Measurements from ENCODE around the gene PRKCA.
"Not testable (repeated sequence)": the region's sequence is repeated elsewhere in the genome, so short reads cannot be mapped to it uniquely, and the experiment has no call there.

Gene PRKCA

DNA sequence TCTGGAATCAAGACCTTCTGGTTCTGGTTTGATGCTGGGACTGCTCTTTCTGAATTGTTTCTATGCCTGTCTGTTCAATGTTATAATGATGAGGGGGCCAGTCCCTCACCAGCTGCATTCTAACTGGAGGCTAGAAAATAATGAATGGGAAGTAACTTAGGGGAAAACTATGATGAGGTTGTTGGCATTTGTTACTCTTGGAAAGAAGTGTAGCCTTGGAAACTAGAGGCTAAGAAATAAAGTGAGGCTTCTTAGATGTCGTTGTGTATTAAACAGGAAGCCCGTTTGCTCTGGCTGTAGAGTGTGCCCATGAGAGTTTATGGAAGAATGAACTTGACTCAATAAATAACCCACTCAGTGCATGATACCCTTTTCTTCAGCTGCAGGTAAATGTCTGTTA lies 140.8 kb downstream of the PRKCA start:
- no peak for DNase-seq

DNA sequence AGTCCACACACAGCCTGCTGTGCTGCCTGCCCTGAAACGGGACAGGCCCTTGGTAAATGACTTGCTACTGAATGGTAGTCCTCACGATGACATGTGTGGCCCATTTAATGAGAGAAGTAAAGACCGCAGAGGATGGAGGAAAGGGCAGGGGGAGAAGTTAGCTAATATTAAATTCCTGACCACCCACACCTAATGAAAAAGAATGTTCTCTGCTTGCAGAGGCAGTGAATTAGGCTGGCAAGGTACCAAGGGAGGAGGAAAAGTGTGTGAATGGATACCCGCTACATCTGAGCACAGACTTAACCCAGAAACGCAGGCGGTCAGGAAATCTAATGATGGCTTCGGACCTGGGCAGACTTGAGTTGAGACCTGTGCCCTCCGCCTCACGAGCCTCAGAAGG lies 141.2 kb downstream of the PRKCA start:
- no peak for DNase-seq

DNA sequence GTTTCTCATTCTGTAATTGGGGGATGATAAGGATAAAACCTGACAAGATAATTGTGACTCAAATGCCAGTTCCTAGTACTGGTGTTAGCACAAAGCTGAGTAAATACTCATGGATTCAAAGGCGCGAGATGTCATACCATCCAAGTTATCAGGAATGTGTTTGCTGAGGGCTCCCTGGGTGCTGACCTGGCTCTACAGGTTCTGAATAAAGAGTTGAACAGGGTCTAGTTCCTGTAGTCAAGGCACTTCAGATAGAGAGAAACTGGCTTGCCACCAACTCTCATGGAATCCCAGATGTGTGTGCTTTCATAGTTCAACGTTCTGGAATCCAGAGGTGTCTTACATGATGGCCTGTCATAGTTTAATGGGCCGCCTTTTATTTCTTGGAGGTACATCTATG lies 141.6 kb downstream of the PRKCA start:
- no peak for DNase-seq

DNA sequence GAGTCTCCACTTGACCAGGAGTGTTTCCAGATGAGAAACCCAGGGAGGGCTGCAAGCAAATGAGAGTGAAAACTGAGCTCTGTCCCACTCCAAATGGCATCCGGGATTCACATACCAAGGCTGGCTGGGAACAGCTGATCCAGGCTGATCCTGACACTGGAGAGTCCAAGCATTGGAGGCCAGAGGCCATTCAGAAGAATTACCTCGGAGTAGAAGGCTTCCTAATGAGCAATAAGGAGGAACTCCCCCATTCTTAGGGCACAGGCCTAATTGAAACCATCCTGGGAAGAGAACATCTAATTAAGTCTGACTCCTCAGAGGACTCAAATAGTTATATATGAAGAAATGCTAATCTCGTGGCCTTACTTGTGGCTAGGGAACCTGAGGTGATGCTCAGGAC lies 142.8 kb downstream of the PRKCA start:
- no peak for DNase-seq

DNA sequence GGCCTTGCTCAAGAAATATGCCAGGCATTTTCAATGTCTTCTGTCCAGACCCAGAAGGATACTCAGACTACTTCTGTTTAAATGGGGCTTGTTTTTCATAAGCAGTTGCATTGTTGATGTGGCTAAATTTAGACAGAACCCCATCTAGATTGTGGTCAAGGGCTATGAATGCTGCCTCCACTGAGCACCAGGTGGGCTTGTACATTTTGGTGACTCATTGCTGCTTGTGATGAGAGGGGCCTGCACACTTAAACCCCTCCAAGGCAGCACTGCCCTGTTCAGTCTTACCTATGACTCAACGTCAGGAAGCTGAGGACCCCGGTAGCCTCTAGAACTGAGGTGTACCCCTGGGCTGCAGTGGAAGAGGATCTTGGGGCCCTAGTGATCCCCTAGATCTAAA lies 144.0 kb downstream of the PRKCA start:
- no peak for DNase-seq

DNA sequence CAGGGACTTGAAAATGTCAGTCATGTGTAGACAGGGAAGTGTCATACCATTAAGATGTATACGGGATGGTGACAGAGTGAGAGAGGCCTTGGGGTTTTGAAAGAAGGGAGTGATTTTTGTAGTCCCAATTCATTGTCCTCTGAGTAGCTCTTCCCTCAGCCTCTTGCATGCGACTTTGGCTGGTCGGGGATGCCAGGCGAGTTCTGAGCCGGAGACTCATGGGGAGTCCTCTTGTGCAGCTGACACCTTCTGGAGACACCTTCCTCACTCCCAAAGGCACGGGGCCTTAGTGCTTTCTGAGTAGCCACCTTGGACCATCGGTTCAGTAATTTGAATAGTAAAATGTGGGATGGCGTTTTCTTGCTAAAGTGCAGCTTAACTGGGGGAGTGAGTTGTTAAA lies 144.7 kb downstream of the PRKCA start:
- no peak for DNase-seq

DNA sequence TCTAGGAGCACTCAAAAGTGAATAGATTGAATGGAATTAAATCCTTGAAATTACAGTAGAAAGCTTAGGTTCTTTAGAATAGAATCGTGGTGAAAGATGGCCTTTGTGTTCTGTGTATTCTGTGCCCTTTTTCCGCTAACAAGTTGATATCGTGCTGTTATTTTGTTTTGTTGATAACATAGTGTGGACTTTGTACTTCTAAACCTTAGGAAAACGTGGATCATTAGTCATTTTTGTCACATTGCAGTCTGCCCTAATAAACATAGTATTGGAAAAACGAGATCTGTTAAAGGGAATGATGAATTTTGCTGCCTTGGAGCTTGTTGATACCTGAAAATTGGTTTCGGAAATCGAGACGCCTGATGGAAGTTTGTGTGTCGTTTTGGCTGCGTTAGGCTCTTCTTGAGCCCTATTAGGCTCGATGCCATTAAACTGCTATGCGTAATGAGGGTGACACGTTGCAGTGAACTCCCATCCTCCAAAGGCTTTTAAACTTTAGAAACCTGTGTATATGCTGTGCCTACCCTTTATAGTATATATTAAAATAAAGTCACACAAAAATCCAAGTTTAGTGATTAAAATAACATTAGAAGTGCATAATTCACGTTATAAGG lies 145.7 kb downstream of the PRKCA start:
- no peak for DNase-seq

DNA sequence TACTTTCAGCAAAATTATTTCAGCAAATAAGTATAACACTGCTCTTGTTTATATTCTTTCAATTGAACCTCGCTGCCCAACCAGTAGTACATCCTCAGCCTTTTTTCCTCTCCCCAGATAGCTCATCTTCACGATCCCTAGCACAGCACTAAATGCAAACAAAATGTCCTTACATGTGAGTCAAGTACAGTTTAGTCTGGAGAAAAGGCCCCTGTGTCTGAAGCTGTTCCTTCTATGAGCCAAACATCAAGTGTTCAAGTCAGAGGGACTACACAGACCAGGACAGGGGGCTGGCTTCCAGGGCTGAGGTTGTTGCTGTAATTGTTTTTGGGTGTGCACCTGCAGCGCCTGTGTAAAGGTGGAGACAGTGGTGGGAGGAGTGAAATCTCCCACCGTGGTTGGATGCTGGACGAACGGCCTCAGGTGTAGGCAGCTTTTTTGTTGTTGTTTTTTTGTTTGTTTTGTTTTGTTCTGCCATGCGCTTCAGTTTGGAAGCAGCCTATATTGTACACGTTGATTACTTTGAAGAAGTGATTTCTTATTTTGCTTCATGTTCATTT lies 147.1 kb downstream of the PRKCA start:
- DNase-seq, result no peak

DNA sequence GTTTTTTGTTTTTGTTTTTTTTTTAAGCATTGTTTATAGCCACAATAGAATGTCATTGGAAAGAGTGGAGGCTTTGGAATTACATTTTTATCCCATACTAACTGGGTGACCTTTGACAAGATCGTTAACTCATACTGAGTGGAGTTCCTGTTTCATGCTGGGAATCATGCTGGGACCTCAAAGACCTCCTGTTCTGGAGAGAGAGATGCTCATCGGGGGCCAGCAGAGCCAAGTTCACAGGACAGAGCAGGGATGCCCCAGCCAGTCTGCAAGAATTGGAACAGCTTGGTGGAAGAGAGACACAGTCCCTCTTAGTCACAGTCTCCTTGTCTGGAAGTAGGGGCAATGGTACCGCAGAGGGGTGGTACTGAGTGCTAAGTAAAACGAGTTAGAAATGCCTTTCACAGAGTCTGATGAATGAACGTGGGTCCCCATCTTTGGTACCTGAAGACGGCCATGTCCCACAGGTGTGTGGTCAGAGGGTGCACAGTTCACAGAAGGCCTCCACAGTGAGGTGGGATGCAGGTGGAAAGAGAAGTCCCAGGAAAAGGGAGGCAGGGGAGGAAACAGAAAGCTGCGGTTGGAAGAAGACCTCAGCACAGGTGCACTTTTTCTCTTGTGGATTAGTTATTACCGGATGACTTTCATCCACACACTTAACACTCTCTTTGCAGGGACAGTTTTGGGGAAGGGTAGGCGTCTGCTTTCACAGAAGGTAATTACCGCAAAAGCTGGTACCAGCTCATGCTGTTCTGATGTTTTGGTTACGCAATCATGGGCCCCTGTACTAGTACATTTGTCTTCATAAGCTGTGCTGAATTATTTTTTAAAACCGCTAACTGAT lies 147.8 kb downstream of the PRKCA start:
- DNase-seq, result no peak

DNA sequence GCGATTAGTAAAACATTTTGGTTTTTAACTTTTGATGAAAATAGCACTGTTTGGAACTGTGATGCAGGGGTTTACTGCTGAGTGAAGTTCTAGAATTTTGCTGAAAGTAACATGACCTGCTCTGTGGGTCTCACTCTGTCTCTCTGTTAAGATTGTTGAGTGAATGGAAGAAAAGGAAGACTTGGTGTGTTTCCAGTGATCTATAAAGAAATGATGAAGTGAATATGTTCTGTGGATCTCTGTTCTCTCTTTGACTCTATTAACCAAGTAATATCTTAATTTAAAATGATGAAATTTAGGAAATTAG lies 148.4 kb downstream of the PRKCA start:
- DNase-seq, result no peak

DNA sequence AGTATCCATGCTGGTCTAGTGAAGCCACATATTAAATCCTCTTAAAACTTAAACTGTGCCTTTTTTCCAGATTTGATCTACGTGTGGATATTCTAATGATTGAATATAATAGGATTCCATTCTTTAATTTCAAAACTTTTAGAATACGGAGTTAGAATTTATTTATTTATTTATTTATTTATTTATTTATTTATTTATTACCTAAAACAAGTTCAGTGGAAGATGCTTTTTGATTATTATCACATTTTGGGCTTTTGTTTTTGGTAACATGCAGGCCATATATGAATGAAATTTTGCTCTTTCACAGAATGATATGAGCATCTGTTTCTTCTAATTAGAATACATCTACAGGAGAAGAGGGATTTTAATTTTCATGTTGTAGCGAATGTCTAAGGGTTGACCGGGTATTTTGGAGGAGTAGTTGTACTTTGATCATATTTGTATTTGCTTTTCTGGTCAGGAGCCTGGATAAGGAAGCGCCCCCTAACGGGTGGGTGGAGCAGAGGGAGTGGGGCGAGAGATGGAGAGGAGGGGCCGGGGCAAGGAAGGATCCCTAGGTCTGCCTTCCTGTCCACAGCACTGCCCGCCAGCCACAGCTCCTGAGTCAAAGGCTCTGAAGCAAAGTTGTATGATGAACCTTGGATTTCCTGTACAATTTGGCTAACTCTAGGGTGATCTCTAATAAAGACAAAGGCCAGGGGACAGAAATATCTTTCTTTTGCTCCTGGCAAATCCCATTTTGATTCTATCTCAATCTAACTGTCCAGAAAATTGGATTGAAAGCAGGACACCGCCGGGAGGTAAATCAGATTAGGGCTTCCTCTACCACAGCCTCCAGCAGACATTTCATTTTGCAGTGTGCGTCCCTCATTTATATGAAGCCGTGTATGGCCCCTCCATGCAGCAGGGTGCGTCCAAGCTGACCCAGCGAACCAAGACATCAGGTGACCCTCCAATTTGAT lies 149.1 kb downstream of the PRKCA start:
- DNase-seq, result no peak

DNA sequence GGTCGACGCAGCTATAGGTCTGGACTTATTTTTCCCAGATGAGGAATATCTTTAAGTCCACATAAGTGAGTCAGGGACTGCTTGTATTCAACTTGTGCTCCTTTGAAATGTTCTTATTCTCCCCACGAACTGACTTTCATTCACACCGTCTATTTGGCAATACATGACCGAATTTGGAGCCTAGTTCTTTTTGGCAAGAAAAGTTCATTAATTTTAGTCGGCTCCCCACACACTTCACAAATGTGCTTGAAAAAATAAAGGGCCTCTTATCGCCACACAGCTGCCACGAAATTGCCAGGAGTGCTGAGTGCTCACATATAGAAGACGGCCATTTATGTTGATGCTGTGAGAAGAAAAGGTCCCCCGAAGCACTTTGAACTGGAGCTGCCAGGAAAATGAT lies 152.6 kb downstream of the PRKCA start:
- no peak for DNase-seq

DNA sequence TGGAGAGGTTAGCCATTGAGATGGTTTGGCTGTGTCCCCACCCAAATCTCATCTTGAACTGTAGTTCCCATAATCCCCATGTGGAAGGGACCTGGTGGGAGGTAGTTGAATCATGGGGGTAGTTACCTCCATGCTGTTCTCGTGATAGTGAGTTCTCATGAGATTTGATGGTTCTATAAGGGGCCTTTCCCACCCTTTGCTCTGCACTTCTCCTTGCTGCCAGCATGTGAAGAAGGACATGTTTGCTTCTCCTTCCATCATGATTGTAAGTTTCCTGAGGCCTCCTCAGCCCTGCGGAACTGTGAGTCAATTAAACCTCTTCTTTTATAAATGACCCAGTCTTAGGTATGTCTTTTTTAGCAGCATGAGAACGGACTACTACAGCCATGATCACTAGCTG lies 155.1 kb downstream of the PRKCA start:
- DNase-seq, result not testable (repeated sequence)

DNA sequence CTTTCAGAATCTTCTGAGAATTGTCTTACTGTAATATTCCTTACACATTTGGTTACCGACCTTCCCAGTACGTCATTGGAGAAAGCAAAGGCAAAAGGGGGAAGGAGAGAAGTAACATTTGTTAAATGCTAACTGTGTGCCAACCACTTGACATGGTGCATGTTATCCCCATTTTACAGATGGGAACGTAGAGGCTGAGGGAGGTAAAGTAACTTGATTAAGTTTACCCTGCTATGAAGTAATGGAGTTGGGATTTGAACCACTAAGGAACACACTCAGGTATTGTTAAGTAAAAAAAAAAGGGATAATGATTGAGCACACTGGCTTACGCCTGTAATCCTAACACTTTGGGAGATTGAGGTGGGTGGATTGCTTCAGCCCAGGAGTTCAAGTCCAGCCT lies 156.4 kb downstream of the PRKCA start:
- DNase-seq, result no peak

DNA sequence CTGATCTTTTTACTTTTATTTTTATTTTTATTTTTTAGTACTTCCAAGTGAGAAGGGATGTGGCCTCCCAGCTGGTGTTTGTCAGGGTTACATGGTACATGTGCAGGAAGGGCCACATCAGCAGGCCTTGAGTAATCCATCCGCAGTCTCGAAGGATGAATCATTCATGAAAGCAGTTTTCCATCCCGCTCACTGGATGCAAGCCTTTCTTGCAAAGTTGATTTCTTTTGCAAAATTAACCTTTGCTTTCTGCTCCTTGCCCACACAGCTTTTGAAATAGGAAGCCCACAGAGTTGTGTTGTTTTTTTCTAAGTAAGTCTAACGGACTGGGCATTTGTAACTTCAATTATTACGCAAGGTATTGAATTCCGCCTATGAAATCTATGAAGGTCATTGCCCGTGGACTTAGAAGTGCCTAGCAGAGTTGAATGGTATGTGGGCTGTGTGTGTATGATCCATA lies 157.4 kb downstream of the PRKCA start:
- DNase-seq, result no peak

DNA sequence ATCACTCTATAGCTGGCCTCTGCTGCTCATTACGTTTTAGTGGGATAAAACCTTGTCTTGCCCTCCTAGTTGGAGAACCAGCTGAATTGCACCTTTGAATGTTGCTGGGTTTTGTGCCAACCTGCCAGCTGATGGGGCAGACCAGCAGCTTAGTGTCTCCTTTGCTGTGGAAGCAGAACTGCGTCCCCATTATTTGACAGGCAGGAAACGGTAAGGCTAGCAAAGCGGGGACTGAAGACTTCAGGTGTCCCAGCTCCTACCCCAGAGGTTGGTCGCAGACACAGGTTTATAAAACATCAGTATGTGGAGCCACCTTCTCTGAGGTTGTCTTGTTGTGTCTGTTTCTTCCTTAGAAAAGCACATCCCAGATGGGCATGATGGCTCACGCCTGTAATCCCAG lies 158.1 kb downstream of the PRKCA start:
- DNase-seq, result no peak

DNA sequence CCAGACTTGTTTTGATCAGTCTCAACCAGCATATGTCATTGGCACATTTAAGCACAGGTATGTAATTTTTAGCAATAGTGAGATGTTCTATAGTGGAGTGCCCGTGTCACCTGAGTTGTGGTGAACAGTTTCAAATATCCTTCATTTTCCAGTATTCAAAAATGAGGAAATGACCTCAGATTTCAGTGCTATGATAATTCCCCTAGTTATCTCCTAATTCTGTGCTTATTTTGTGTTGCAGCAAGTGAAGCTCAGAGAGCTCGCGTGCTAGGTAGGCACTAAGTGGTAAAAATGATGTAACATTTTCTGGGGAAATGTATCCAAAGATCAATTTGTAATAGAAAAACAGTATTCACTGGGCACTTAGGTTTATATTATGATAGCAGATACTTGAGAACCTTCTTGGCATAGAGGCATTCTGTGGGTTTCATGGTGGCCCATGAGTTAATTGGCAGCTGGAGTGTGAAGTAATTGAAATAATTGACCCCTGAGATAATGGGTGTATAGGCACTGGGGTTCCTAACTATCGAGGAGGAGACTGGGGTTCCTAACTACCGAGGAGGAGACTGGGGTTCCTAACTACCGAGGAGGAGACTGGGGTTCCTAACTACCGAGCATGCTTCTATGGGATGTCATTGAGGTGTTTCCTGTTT lies 159.1 kb downstream of the PRKCA start:
- no peak for DNase-seq

DNA sequence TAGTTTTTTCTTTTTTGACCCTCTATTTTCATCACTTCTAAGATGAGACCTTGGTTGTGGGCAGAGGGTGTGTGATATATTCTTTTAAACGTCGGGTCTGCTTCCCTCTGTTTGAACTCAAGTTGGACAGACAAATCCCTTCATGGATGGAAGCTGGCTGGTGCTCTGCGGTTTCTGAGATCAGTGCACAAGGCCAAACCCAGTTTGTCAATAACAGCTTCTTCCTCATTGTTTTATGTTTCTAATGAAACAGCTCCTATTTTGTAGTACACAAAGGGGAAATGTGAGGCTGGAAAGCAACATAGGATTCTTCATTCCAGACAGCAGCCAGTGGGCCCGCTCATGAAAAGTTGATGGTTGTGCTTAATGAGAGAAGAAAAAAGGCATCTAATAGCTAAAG lies 159.6 kb downstream of the PRKCA start:
- DNase-seq, result no peak

DNA sequence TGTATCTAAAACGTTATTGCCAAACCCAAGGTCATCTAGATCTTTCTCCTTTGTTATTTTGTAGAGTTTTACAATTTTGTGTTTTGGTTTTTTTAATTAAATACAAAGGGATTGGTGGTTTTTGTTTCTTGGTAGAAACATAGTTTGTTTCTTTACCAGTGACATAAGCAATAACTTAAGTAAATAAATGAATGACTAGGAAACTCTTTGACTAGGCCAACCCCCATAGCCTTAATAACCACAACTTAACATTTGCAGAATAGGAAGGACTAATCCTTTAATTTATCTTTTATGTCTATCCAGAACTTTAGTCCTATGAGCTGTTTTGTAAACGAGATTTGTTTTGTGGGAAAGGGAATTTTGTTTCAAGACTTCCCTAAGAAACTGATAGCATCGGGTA lies 162.5 kb downstream of the PRKCA start:
- no peak for DNase-seq

DNA sequence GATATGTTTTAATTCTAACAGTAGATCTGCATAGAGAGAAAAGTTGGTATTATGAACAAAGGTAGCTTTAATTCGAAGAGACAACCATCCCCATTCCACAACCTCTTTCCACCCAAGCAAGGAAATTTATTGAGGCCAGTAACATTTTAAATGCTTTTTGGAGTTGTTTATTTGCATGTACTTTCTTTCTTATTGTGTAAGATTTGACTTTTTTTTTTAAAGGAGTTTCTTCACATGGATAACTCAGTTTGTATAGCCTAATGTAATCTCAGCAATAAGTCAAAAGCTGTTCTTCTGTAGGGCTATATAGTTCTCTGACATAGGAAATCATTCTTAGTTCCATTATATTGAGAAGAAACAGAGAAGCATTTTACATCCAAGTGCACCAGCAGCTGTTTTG lies 163.3 kb downstream of the PRKCA start:
- DNase-seq, result no peak

DNA sequence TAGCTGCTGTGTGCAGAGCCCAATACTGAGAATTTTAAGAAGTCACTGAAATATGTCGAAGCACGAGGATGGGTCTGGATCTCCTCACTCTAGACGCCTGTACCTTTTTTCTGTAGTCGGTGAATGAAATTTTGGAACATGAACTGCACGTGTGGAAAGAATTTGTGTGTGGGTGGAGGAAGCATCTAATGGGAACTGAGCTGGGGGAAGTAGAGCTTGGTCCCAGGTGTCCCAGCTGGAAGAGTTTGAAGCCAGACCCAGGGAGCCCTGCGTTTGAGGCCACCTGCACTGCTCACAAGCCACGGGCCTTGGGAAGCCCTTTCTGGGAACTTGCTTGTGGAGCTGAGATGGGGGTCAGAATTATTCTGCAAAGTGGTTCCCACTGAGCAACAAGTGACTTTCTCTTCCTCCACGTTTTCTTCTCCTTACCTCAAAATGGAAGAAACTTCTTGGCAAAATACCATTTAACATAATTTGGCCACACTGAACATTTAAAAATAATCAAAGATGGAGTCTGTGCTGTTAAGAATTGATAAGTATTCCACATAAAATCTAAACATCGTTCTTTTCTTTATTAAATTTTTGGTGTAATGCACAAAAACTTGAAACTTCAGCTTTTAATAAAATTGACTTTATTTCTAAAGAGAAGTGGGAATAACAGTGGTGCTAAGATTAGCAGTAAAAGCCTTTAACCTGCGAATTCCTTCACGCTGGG lies 163.8 kb downstream of the PRKCA start:
- DNase-seq, result no peak

DNA sequence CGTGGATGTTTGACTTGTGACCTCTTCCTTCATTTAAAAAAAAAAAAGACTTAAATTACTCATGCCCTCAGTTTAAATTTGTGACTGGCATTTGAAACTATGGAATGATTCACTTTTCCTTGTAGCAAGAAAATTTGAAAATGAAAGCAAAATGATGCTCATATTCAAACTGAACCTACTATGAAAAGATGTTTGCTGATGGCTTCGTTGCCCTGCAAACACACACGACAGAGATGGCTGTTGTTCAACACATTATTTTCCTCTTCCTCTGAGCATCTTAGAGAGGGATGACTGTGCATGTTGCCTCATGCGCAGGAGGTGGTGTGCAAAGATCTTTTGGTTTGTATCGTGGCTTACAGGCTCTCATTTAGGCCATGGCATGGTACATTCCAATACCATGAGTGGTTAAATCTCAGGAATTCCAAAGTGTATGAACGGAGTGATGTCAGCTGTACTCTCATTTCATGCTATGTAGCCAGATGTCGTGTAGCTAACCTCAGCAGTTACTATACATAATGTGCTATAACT lies 164.5 kb downstream of the PRKCA start:
- DNase-seq, result peak in 1 of 5 donors; percentile 92

Measured in T-helper 1 cell (primary cell).